Right atrium auricular region (tissue), 2 donors: Measurements from ENCODE around the gene CNTN5. TPM values are rescaled to one million over a fixed set of nuclear protein-coding genes. Genes with fewer than 3 reads are reported as not detected.
"Not testable (repeated sequence)": the region's sequence is repeated elsewhere in the genome, so short reads cannot be mapped to it uniquely, and the experiment has no call there.

ENCODE experiments used
- DNase-seq: peaks from one replicate; pipeline ENCODE4 v3.0.0-alpha.2; 2019; ENCODE audit warnings: low spot score
- H3K27ac ChIP-seq, 2 donors: fragments of 200-600 bp; sonication (generic); 1 replicate in 1 of 2; 2 replicates in 1 of 2; pipeline ENCODE4 v1.5.1; 2016 to 2019
- H3K27me3 ChIP-seq, 2 donors: fragments of 200-600 bp; sonication (generic); one replicate each; pipeline versions ENCODE4 v1.5.1 to v1.6.0; 2017 to 2019
- H3K36me3 ChIP-seq: fragments of 200-600 bp; sonication (generic); one replicate; pipeline ENCODE4 v1.5.1; 2016
- H3K4me1 ChIP-seq, 2 donors: fragments of 200-600 bp; sonication (generic); one replicate each; pipeline versions ENCODE4 v1.5.1 to v1.6.0; 2017 to 2019
- H3K4me3 ChIP-seq, 2 donors: fragments of 200-600 bp; sonication (generic); 1 replicate in 1 of 2; 2 replicates in 1 of 2; pipeline ENCODE4 v1.5.1; 2017 to 2019; ENCODE audit warnings: mild to moderate bottlenecking in 1 of 2, moderate library complexity in 1 of 2
- H3K9me3 ChIP-seq, 2 donors: fragments of 200-600 bp; sonication (generic); one replicate each; pipeline ENCODE4 v1.5.1; 2019
- CTCF ChIP-seq, 2 donors: fragments of 200-600 bp; sonication (generic); IDR thresholded peaks; one replicate each; pipeline ENCODE4 v1.5.1; 2019; ENCODE audit warnings: antibody characterized with exemption in 2 of 2
- total RNA-seq, 2 donors: library from RNA; depleted of rRNA; stranded (reverse); fragments of >200 nt; gene quantifications; one replicate each; pipeline ENCODE4 v1.1.0, GENCODE V29; 2016

Gene CNTN5
- total RNA-seq, 2 donors from 2014 or later = not detected

GRCh38 chr11:99803501-99803900, 782.8 kb downstream of the CNTN5 start:
- DNase-seq = no peak
- H3K9me3 ChIP-seq = no peaks in the 10 kb centered on the region

GRCh38 chr11:99812516-99812915, 791.8 kb downstream of the CNTN5 start:
- no peak for DNase-seq
- H3K9me3 ChIP-seq = no peaks in the 10 kb centered on the region
- H3K27ac ChIP-seq = no peak overlapping the region
- H3K36me3 ChIP-seq = no peaks in the 10 kb centered on the region
- no peaks in the 10 kb centered on the region for H3K4me1 ChIP-seq
- no peak overlapping the region for H3K4me3 ChIP-seq
- H3K27me3 ChIP-seq = no peaks in the 10 kb centered on the region
- no peak for TF ChIP-seq CTCF (IDR thresholded peaks at IDR 0.05)

More at GRCh38 chr11:99803501-99803900, 782.8 kb downstream of the CNTN5 start:
- no peak overlapping the region for H3K27ac ChIP-seq
- TF ChIP-seq CTCF (IDR thresholded peaks at IDR 0.05) = no peak
- H3K27me3 ChIP-seq = no peaks in the 10 kb centered on the region
- H3K36me3 ChIP-seq = no peaks in the 10 kb centered on the region
- no peak overlapping the region for H3K4me3 ChIP-seq
- no peaks in the 10 kb centered on the region for H3K4me1 ChIP-seq

GRCh38 chr11:99814021-99814420, 793.3 kb downstream of the CNTN5 start:
- no peaks in the 10 kb centered on the region for H3K27me3 ChIP-seq
- H3K9me3 ChIP-seq = no peaks in the 10 kb centered on the region
- no peaks in the 10 kb centered on the region for H3K4me1 ChIP-seq
- H3K27ac ChIP-seq = no peak overlapping the region
- H3K36me3 ChIP-seq = no peaks in the 10 kb centered on the region
- no peak for TF ChIP-seq CTCF (IDR thresholded peaks at IDR 0.05)
- H3K4me3 ChIP-seq = no peak overlapping the region
- DNase-seq = no peak

GRCh38 chr11:99814738-99815137, 794.0 kb downstream of the CNTN5 start:
- no peak for TF ChIP-seq CTCF (IDR thresholded peaks at IDR 0.05)
- Histone ChIP-seq H3K9me3 (no peaks in the 10 kb centered on the region), H3K36me3 (no peaks in the 10 kb centered on the region), H3K27ac (no peak overlapping the region), H3K4me3 (no peak overlapping the region), H3K4me1 (no peaks in the 10 kb centered on the region), H3K27me3 (no peaks in the 10 kb centered on the region)
- DNase-seq = no peak

GRCh38 chr11:99818991-99819390, 798.2 kb downstream of the CNTN5 start:
- Histone ChIP-seq H3K27ac (no peak overlapping the region), H3K27me3 (no peaks in the 10 kb centered on the region), H3K36me3 (no peaks in the 10 kb centered on the region), H3K9me3 (no peaks in the 10 kb centered on the region), H3K4me3 (no peak overlapping the region), H3K4me1 (no peaks in the 10 kb centered on the region)
- DNase-seq = no peak
- no peak for TF ChIP-seq CTCF (IDR thresholded peaks at IDR 0.05)

- DNase-seq = no peak
- no peak for TF ChIP-seq CTCF (IDR thresholded peaks at IDR 0.05)
- H3K36me3 ChIP-seq = no peaks in the 10 kb centered on the region
- H3K4me1 ChIP-seq = no peaks in the 10 kb centered on the region
- H3K4me3 ChIP-seq = no peak overlapping the region
- no peaks in the 10 kb centered on the region for H3K9me3 ChIP-seq
- no peak overlapping the region for H3K27ac ChIP-seq
- H3K27me3 ChIP-seq = no peaks in the 10 kb centered on the region
Observed at GRCh38 chr11:99822846-99823565, 802.3 kb downstream of the CNTN5 start.

- H3K4me3 ChIP-seq, H3K27me3 ChIP-seq, H3K9me3 ChIP-seq, DNase-seq, H3K36me3 ChIP-seq, H3K27ac ChIP-seq, H3K4me1 ChIP-seq: not testable (repeated sequence)
Observed at GRCh38 chr11:99836739-99837138, 816.0 kb downstream of the CNTN5 start.
